Astrocyte of the spinal cord (primary cell): ENCODE measurements around the gene PTPRCAP.

Experiments used
- DNase-seq: peaks from one replicate; pipeline ENCODE4 v3.0.0; 2011; ENCODE audit warnings: low read depth, low spot score
- H3K4me3 ChIP-seq: 2 replicates; pipeline ENCODE4 v1.5.1; 2011; ENCODE audit warnings: low read depth, mild to moderate bottlenecking, low read length, moderate library complexity
- in situ Hi-C: cut with HindIII; loops from 2 replicates; pipeline ENCODE4 v1.10.0; 2017; ENCODE audit warnings: low sequenced_read_pairs
- TF ChIP-seq, protein P1 (sequence below): IDR thresholded peaks from 2 replicates; pipeline ENCODE4 v1.5.1; 2012; ENCODE audit warnings: low read depth, mild to moderate bottlenecking, low read length, inconsistent platforms

The PTPRCAP gene

DNA sequence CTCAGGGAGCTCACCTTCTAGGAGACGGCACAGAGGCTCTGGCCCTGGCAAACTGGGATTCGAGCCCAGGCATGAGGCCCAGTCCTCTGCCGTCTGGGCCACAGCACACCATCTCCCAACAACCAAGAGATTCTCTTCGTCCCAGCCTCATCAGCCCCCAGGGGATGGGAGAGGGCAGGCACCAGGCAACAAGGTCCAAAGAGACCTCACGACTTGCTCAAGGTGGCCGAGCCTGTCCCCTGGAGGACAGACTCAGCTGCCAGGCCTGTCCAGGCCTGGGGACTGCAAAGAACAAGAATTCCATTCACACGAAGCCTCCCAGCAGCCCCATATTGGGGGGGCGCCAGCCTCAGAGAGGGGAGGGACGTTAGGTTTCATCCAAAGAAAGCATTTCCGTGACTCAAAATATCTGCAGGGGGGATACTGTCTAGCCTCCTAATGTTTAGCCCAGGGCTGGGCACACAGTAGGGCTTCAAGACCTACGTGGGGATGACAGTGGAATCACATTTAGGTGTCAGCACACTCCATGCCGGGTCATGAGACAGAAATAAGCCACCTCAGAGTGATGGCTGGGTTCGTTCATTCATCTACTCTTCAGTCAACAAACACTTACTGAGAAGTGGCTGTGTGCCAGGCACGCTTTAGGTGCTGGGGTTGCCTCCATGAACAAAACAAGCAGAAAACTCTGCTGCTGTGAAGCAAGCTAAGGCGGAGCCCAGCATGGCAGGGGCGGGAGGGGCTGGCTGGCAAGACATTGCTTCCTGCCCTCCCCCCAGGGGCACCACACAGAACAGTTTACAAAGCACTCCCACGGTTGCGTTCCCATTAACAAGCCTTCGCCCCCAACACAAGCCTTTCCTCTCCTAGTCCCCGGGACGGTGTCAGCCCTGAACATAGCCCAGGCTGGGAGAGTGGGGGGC, 20.8 kb downstream of the PTPRCAP start:
- in situ Hi-C loops = no loop called here
- DNase-seq = peak; percentile 13
- TF ChIP-seq, protein P1, sequence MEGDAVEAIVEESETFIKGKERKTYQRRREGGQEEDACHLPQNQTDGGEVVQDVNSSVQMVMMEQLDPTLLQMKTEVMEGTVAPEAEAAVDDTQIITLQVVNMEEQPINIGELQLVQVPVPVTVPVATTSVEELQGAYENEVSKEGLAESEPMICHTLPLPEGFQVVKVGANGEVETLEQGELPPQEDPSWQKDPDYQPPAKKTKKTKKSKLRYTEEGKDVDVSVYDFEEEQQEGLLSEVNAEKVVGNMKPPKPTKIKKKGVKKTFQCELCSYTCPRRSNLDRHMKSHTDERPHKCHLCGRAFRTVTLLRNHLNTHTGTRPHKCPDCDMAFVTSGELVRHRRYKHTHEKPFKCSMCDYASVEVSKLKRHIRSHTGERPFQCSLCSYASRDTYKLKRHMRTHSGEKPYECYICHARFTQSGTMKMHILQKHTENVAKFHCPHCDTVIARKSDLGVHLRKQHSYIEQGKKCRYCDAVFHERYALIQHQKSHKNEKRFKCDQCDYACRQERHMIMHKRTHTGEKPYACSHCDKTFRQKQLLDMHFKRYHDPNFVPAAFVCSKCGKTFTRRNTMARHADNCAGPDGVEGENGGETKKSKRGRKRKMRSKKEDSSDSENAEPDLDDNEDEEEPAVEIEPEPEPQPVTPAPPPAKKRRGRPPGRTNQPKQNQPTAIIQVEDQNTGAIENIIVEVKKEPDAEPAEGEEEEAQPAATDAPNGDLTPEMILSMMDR = no peak
- no peak overlapping the region for H3K4me3 ChIP-seq

DNA sequence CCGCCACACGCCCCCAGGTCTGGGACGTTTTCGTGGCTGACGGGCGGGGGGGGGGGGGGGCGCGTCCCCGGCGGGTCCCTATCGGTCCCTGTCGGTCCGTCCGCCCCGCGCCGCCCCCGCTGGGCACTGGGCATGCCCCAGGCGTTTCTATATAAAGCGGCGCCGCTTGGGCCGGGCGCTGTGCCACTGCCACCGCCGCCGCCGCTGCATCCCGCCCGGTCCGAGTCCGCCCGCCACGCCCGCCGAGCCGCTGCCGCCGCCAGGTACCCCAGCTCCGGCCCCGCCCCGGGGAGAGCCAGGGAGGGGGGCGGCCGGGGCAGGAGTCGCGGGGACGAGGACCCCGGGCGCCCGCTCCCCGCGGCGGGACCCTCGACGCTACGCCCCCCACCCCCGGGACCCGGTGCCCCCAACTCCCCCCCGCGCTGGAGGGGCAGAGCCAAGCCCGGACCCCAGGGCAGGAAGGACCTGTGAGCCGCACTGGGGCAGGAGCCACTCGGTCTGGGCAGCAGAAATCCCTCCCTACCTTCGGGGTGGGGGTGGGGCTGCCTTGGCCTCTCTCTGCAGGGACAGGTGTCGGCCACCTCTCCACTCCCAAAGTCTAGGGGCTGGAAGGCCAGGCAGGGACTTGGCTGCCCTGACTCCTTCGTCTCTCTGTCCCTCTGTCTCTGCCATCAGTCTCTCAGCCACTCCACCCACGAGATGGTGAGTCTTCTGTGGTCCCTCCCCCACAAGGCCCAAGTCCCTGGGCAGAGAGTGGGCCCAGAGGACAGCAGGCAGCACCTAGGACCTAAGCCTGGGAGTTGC, 21.8 kb downstream of the PTPRCAP start, which contains the start of gene CARNS1:
Gene CARNS1, plus strand, starts transcription at position 178 of the 804 bp plus-strand sequence. Its CDS starts 522 bp downstream, at position 700.
- no peak for DNase-seq
- in situ Hi-C loops = no loop called here
- no peak within 1 kb of the TSS for H3K4me3 ChIP-seq
- TF ChIP-seq, protein P1 = no peak

DNA sequence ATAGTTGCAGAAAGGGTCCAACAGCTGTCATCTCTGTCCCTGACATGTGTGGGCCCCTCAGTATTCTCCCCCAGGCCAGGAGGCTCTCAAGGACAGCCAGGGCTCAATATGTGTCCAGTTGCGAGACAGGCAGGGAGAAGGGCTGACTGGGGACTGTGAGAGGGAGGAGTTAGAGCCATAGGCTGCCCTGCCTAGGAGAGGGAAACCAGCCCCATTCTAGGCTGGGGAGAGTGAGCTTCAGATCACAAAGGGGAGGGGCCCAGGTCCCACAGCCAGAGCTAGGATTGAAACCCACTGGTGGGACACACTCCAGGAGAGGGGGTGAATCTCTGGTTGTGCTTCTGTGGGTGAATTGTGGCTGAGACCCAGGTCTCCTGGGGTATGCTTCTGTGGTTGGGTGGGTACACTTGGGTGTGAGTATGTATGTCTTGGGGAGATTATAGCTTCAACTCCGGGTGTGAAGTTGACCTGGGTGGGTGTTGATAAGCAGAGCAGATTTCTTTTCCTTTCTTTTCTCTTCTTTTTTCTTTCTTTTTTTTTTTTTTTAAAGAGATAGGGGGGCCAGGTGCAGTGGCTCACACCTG, 24.1 kb downstream of the PTPRCAP start:
- H3K4me3 ChIP-seq = no peak overlapping the region
- no peak for DNase-seq
- TF ChIP-seq, protein P1 = no peak
- in situ Hi-C loops = no loop called here

DNA sequence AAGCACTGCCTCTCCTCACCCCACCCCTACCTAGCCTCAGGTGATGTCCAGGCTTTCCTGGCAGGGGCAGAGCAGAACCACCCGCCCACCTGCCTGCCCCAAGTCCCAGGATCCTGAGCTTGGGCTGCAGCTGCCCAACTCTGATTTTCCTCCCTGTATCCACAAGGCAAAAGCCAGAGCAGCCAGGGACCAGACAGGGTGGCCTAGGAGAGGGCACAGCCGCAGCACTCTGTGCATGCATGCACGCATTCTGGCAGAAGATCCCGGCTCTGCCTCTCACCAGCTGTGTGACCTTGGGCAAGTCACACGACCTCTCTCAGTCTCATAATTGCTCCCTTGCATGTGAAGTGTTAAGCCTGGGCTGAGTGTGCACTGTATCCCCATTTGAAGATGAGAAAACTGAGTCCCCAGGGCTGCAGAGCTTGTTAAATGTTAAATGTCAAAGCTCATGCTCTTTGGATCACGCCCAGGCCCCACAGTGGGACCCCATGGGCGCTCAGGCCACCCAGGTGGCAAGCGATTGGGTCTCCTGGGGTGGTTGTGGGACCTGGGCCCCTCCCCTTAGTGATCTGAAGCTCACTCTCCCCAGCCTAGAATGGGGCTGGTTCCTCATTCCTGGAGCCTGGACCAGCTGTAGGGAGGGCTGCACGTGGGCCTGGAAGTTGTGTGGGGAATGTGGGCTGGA, 24.8 kb downstream of the PTPRCAP start:
- in situ Hi-C loops = no loop called here
- no peak for DNase-seq
- TF ChIP-seq, protein P1 = no peak
- no peak overlapping the region for H3K4me3 ChIP-seq

DNA sequence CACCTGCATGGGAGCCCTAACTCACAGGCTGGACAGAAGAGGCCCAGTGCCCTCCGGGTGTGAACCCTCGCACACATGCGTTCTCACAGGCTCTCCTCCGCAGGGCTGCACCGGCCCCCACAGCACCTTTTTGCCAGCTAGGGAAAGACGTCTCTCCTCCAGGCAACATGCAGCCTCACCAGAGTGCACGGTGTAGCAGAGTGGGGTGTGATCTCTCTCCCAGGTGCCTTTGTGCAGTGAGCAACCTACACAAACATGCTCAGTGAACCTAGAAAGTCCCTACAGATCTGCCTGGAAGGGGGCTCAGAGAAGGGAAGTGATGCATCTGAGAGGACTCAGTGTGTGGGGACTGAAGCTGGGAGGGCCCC, 25.7 kb downstream of the PTPRCAP start:
- DNase-seq = no peak
- TF ChIP-seq, protein P1 = no peak
- H3K4me3 ChIP-seq = no peak overlapping the region
- in situ Hi-C loops = no loop called here
